NCI-H345 (cell line): ENCODE data around the gene YIPF2.
A peak's percentile ranks its signal among the peaks of the same experiment; 100 is the strongest.
"Not testable (repeated sequence)": the region's sequence is repeated elsewhere in the genome, so short reads cannot be mapped to it uniquely, and the experiment has no call there.

ENCODE experiments used
- DNase-seq: peaks from one replicate; lab custom pipeline; 2025; lab: John Stamatoyannopoulos, UW

YIPF2 gene

DNA sequence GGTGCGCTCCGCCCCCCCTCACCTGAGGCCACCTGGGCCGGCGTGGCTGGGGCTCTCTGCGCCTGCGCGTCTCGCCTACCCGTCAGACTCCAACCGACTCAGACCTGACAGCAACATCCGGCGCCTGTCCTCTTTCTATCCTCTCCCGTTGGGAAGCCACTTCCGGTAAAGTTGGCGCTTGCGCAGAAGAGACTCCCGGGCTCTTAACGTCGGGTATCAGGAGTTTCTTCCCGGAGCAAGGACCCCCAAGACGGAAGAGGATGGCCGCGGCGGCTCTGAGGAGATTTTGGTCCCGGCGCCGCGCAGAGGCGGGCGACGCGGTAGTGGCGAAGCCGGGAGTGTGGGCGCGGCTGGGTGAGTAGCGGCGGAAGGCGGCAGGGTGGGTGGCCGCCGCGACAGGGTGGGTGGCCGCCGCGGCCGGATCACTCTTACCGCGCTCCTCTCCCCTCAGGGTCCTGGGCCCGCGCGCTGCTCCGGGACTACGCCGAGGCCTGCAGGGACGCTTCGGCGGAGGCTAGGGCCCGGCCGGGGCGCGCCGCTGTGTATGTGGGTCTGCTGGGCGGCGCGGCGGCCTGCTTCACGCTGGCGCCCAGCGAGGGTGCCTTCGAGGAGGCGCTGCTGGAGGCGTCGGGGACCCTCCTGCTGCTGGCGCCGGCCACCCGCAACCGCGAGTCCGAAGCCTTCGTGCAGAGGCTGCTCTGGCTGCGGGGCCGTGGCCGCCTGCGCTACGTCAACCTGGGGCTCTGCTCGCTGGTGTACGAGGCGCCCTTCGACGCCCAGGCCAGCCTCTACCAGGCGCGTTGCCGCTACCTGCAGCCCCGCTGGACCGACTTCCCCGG is at the start of gene YIPF2, which contains the start of gene TIMM29:
Gene YIPF2, minus strand, starts transcription at position 77 of the 839 bp plus-strand sequence. CDS start 229 bp downstream, outside the sequence.
Gene TIMM29, plus strand, starts transcription at position 249 of the 839 bp plus-strand sequence. Its CDS starts 12 bp downstream, at position 261.
- DNase-seq, result peak; percentile 99

DNA sequence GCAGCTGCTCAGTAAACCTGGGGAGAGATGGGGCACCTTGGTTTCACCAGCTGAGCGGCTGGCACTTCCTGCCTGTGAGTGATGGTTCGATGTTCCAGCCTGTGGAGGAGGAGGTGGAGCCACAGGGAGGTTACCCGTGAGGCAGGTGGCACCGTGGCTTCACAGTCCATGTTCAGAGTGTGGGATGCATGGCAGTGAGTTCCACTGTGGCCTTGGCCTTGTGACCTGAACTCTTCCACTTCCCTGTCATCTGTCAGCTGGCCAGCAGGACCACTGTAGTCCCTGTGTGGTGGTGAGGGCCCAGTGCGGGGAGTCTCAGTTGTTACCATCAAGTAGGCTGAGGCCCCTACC is 49.3 kb upstream of the YIPF2 start:
- no peak for DNase-seq

DNA sequence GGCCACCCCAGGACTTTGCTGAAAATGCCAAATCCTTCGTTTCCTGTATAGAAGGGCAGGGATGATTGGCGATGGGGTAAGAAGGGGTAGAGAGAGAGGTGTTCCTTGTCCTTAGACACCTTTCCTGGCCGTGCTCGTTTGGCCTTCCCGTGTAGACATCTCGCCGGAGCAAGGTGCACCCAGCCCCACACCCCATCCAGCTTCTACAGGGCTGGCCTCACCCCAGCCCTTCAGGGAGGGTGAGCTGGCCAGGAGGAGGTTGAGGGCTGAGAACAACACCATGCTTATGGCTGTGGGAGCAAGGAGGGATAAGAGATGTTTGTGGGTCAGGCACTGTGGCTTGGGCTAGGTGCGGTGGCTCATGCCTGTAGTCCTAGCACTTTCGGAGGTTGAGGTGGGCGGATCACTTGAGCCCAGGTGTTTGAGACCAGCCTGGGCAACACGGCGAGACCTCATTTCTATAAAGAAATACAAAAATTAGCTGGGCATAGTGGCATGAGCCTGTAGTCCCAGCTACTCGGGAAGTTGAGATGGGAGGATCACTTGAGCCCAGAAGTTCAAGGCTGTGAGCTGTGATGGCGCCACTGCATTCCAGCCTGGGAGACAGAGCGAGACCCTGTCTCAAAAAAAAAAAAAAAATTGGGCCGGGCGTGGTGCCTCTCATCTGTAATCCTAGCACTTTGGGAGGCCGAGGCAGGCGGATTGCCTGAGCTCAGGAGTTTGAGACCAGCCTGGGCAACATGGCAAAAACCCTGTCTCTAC is 47.9 kb upstream of the YIPF2 start:
- DNase-seq, result no peak

DNA sequence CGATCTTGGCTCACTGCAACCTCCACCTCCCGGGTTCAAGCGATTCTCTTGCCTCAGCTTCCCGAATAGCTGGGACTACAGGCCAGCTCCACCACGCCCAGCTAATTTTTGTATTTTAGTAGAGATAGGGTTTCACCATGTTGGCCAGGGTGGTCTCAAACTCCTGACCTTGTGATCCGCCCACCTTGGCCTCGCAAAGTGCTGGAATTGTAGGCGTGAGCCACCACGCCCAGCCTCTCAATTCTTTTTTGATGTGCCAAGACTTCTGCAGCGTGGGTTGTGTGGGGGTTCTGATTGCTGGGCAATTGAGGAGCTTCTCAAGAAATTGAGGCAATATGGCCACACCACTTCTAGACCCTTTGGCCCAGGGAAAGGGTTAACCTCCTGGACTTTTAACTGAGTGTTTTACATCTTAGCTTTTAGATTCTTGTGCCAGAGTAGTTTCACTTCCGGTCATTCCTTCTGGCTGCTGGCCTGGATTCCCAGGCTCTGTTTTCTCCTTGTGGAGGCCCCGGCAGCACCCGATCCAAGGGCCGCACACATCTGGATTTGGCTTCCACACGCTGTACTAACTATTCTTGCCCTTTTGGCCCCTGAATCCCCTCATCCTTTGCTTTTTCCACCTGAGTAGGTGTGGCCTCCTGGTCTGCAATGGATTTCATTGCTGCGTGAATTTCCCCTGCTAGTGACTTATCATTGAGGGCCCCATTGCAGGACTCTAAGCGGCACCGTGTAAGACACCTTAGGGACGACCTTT is 47.1 kb upstream of the YIPF2 start:
- DNase-seq, result no peak

DNA sequence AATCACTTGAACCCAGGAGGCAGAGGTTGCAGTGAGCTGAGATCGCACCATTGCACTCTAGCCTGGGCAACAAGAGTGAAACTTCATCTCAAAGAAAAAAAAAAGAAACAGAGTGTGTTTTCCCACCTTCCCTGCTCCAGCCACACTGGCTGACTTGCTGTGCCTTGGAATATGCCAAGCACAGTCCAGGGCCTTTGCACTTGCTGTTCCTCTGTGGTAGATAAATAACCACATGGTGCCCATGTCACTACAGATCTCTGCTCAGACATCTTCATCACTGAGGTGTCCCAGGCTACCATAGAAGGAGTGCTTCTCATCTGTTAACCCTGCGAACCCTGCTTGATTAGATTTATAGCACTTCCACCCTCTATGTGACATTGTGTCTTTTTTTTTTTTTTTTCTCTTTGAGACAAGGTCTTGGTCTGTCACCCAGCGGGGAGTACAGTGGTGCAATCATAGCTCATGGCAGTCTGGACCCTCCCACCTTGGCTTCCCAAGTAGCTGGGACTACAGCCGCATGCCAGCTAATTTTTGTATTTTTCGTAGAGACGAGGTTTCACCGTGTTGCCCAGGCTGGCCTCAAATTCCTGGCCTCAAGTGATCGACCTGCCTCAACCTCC is 42.8 kb upstream of the YIPF2 start:
- no peak for DNase-seq

DNA sequence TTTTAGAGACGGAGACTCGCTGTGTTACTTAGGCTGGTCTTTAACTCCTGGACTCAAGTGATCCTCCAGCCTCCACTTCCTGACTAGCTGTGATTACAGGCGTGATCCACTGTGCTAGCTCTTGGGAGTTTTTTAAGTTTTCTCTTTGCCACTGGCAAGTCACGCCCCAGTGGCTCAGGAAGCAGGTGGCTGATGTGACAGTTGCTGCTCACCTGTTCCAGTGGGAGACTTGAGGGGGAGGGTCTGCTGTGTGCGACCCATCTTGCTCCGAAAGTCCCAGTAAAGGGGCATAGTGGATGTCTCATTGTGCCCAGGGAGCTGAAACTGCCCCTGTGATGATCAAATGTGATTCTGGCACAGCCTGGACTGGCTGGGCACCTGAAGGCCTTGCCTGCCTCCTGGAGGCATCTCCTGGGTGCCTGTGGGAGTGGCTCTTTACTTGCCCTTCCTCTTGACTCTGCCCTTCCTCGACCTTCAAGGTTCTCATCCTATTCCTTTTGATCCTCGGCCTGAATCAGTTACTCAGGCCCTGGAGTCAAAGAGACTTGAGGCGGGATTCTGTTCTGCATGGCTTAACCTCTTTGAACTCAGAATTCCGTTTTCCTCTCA is 40.2 kb upstream of the YIPF2 start:
- DNase-seq, result peak; percentile 23

DNA sequence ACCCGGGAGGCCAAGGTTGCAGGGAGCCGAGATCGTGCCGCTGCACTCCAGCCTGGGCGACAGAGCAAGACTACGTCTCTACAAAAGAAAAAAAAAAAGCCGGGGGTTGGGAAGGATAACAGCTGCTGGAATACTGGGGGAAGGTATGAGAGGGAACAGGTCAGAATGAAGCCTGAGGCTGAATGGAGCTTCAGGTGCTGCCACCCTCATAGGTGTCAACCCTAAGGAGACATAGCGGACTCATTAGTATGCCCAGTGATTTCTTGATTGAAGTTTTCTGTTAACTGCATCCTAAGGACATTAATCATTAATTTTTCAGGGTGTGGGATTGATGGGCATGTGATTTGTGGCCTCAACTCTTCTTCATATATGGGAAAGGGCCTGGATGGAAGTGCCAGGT is 38.4 kb upstream of the YIPF2 start:
- no peak for DNase-seq

DNA sequence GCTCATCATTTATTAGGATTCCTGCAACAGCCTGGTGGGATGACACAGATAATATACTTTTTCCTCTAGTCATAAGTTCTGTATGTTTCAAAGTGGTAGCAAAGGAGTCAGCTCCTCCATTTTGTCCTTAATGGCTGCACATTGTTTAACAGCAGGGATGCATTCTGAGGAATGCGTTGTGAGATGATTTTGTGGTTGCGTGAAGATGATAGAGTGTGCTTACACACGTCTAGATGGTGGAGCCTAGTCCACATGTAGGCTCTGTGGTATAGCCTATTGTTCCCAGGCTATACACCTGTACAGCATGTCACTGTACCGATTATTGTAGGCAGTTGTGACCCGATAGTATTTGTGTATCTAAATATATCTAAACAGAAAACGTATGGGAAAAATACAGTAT is 37.0 kb upstream of the YIPF2 start:
- no peak for DNase-seq

DNA sequence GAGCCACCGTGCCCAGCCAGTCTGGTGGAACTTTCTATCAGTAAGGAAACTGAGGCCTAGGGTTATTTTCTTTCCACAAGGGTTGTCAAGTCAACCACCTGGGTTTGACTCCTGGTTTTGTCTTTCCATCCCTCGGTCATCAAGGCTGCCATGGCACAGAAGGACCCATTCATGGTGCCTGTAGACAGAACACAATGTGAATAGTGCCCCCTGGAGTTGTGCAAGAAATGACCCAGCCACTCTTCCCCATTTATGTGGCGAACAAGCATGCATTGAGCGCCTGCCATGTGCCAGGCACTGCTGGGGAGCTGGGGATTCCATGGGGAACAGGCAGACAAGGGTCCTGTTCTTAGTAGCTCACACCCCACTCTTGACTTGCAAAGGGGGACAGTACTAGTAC is 36.5 kb upstream of the YIPF2 start:
- DNase-seq, result no peak

DNA sequence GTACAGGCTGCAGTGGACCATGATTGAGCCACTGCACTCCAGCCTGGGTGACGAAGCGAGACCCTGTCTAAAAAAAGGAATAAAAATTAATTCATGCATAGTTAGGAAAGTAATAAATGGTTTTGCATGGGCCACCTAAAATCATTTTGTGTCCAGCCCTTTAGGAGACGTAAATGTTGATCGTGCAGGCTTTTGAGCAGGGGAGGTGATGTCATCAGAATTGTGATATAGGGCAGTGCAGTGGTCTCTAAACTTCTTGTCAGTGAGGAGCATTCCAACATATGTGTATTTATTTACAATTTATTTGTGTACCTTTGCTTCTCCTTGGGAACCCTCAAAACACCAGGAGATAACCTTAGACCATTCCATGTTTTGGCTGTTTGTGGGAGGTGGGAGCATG is 35.4 kb upstream of the YIPF2 start:
- no peak for DNase-seq

DNA sequence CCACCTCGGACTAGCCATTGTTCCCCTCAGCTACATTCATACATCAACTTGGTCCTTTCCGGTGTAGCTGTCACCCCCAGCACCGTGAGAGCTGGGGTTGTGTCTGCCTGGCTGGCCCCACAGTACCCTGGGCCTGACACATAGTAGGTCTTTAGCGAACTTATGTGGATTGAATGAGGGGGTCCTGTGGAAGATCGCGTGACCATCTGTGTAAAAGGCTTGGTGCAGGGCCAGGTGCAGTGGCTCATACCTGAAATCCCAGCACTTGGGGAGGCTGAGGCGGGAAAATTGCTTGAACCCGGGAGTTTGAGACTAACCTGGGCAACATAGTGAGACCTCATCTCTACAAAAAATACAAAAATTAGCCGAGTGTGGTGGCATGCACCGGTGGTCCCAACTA is 34.4 kb upstream of the YIPF2 start:
- no peak for DNase-seq

DNA sequence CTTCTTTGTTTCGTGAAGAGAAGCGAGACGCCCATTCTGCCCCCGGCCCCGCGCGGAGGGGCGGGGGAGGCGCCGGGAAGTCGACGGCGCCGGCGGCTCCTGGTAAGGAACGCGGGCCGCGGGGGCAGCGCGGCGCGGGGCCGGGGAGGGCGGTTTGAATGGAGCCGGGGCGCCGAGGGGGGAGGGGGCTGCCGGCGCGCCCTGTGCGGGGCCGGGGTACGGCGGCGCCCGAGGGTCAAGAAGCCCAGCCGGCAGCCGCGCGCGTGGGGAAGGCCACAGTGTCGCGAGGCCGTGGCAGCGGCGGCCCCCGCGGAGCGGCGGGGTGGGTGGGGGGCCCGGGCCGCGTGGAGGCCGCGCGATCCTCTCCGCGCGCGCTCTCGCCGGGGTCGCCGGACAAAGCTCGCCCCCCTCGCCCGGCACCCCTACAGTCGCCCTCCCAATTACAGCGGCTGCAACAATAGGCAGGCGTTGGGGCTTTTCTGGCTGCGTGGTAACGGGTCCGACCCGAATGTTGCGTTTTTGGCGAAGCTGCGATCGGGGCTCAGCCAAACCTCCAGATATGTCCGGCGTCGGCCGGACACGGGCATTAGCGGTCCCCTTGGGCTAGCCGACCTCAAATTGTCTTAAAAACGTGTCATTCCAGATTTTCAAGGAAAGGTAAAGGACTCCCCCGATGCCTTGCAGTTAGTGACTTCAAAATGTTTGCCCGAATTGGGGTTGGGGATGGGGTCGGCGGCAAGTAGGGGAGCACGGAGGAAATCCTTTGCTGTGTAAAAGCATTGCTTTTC is 32.8 kb upstream of the YIPF2 start:
- DNase-seq, result no peak

DNA sequence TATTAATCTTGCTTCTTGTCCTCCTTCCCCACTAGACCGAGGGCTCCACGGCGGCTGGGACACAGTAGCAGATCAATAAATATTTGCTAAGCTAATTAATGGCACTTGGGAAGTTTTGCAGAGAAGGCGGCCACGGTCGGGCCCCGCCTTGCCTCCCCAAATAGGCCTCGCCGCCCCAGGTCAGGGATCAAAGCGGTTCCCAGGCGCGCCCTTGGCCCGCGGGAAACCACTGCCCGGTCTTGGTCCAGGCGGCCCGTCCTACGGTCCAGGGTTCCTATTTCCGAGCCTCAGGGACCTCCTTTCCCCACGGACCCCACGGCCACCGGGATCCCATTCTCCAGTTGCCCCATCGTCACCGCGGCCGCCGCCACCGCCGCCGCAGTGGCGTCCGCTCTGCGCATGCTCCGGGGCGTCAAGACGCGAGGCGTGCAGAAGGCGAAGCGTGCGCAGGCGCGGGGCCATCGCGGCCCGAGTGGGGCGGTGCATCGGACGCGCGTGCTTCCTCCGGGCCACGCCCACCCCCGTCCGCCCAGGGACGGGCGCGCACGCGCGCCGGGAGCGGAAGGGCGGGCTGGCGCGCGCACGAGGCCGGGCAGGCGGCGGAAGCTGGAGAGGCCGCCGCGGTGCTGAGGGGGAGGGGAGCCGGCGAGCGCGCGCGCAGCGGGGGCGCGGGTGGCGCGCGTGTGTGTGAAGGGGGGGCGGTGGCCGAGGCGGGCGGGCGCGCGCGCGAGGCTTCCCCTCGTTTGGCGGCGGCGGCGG is 32.1 kb upstream of the YIPF2 start, which contains the start of gene SMARCA4:
Gene SMARCA4, plus strand, starts transcription at position 717 of the 759 bp plus-strand sequence. CDS start 23,122 bp downstream, outside the sequence.
- DNase-seq, result peak; percentile 98

DNA sequence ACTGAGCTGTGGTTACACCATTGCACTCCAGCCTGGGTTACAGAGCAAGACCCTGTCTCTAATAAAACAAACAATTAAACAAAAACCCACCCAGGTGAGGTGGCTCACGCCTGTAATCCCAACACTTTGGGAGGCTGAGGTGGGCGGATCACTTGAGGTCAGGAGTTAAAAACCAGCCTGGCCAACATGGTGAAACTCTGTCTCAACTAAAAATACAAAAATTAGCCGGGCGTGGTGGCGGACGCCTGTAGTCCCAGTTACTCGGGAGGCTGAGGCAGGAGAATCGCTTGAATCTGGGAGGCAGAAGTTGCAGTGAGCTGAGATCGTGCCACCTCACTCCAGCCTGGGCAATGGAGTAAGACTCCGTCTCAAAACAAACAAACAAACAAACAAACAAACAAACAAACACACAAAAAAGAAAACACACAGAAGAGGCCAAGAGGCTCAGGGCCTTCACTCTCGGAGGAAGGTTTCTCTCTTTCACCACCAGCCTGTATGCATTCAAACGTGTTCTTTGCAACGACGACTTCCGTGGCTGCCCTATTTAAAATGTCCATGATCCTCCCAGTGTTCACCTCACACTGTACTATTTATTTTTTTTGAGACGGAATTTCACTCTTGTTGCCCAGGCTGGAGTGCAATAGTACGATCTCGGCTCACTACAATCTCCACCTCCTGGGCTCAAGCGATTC is 31.0 kb upstream of the YIPF2 start:
- not testable (repeated sequence) for DNase-seq

DNA sequence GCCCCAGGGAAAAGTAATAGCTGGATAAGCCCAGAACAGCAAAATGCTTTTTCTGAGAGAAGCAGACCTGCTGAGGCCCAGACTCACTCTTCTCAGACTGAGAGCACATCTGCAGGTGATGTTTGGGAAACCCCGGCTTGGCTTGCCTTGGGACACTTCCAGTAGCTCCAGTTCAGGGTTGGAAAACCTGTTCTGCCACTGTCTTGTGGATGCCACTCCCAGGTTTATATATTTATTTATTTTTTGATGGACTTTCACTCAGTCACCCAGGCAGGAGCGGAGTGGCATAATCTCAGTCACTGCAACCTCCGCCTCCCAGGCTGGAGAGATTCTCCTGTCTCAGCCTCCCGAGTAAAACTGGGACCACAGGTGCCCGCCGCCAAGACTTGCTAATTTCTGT is 24.4 kb upstream of the YIPF2 start:
- no peak for DNase-seq

DNA sequence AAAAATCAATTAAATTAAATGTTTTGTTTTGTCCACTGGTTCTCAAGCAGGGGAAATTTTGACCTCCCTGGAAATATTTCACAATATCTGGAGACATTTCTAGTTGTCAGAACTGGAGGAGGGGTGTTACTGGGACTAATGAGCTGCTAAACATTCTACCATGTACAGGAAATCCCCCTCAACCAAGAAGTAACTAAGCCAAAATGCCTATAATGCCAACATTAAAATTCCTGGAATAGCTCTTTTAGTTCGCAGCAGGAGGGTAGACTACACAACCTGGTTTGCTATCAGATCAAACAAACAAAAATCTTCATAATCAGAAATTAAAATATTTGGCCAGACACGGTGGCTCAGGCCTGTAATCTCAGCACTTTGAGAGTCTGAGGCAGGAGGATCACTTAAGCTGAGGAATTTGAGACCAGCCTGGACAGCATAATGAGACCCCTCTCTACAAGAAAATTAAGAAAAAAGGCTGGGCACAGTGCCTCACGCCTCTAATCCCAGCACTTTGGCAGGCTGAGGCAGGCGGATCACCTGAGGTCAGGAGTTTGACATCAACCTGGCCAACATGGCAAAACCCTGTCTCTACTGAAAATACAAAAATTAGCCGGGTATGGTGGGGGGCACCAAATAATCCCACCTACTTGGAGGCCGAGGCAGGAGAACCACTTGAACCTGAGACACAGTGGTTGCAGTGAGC is 18.7 kb upstream of the YIPF2 start:
- no peak for DNase-seq

DNA sequence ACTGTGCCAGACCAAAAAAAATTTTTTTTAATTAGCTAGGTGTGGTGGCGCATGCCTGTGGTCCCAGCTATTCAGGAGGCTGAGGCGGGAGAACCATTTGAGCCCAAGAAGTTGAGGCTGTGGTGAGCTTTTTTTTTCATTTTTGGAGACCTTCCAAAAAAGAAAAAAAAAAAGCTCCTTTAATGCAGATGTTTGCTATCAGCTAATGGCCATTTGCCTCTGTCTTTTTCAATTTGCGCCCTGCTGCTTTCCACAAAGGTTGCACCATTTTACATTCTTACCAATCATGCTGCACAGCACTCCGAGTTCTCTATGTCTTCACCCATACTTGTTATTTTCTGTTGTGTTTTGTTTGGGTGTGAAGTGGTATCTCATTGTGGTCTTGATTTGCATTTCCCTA is 16.8 kb upstream of the YIPF2 start:
- no peak for DNase-seq

DNA sequence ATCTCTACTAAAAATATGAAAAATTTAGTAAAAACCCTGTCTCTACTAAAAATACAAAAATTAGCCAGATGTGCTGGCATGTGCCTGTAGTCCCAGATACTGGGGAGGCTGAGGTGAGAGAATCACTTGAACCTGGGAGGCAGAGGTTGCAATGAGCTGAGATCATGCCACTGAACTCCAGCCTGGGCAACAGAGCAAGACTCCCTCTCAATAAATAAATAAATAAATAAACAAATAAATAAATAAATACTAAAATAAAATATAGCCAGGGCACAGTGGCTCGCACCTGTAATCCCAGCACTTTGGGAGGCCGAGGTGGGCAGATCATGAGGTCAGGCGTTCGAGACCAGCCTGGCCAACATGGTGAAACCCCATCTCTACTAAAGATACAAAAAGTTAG is 15.0 kb upstream of the YIPF2 start:
- DNase-seq, result not testable (repeated sequence)

DNA sequence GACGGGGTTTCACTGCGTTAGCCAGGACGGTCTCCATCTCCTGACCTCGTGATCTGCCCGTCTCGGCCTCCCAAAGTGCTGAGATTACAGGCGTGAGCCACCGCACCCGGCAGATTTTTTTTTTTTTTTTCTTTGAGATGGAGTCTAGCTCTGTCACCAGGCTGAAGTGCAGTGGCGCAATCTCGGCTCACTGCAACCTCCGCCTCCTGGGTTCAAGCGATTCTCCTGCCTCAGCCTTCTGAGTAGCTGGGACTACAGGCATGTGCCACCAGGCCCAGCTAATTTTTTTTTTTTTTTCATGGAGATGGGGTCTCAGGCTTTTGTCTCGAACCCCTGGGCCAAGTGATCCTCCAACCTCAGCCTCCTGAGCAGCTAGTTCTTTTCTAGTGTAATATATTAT is 13.2 kb upstream of the YIPF2 start:
- DNase-seq, result not testable (repeated sequence)
